Upper lobe of left lung (tissue), 6 donors: ENCODE data around the gene SRC. TPM values are rescaled to one million over a fixed set of nuclear protein-coding genes. Genes with fewer than 3 reads are reported as not detected.

Experiments used
- ATAC-seq, 2 donors: fragments of 200-7000 bp; cut with Tn5 transposase; one replicate each; pipeline ENCODE4 v1.9.1; 2022; ENCODE audit warnings: mild to moderate bottlenecking in 2 of 2, moderate library complexity in 2 of 2; ENCODE audit not compliant: low FRiP score in 2 of 2
- DNase-seq, 2 donors: peaks; one replicate each; pipeline ENCODE4 v3.0.0-alpha.2; 2019 to 2020
- H3K27ac ChIP-seq, 4 donors: fragments of 200-600 bp; sonication (generic); one replicate each; pipeline ENCODE4 v1.5.1; 2016 to 2019
- H3K27me3 ChIP-seq, 4 donors: fragments of 200-600 bp; sonication (generic); one replicate each; pipeline ENCODE4 v1.5.1; 2017 to 2019
- H3K36me3 ChIP-seq, 4 donors: fragments of 200-600 bp; sonication (generic); one replicate each; pipeline ENCODE4 v1.5.1; 2016 to 2019
- H3K4me1 ChIP-seq, 4 donors: fragments of 200-600 bp; sonication (generic); one replicate each; pipeline ENCODE4 v1.5.1; 2018 to 2019
- H3K4me3 ChIP-seq, 4 donors: fragments of 200-600 bp; sonication (generic); one replicate each; pipeline ENCODE4 v1.5.1; 2017 to 2019; ENCODE audit warnings: mild to moderate bottlenecking in 2 of 4, moderate library complexity in 1 of 4
- H3K9me3 ChIP-seq, 4 donors: fragments of 200-600 bp; sonication (generic); one replicate each; pipeline ENCODE4 v1.5.1; 2018 to 2019
- CTCF ChIP-seq, 6 experiments: fragments of 450-650 bp in 4 of 6; fragments of 200-600 bp in 2 of 6; sonication (generic) in 2 of 6; IDR thresholded peaks; one replicate each; pipeline ENCODE4 v1.5.1; 2016 to 2019; ENCODE audit warnings: antibody characterized with exemption in 6 of 6
- EP300 ChIP-seq, 4 donors: sonication (generic); formaldehyde crosslinking; IDR thresholded peaks; one replicate each; pipeline ENCODE4 v1.5.1; 2017; ENCODE audit warnings: antibody characterized with exemption in 4 of 4, control low read depth in 2 of 4
- POLR2A ChIP-seq, 4 donors: fragments of 450-650 bp; IDR thresholded peaks; one replicate each; pipeline ENCODE4 v1.5.1; 2016 to 2017; ENCODE audit warnings: antibody characterized with exemption in 4 of 4, mild to moderate bottlenecking in 2 of 4
- POLR2AphosphoS5 ChIP-seq, 2 donors: sonication (generic); formaldehyde crosslinking; IDR thresholded peaks; one replicate each; pipeline ENCODE4 v1.5.1; 2017; ENCODE audit warnings: antibody characterized with exemption in 2 of 2
- WGBS, 2 donors: methylation state at CpG; one replicate each; pipeline ENCODE4 v1.1.5; 2017 to 2018; 5-methylcytosine and 5-hydroxymethylcytosine counted together
- total RNA-seq, 6 donors: library from RNA; depleted of rRNA in 4 of 6; stranded (reverse); fragments of >200 nt in 4 of 6; gene quantifications; one replicate each; pipeline versions ENCODE4 v1.1.0 to v1.2.1, GENCODE V29; 2016 to 2021
- donor health status: DM: no; HTN: no; CAD: no; lungs with moderate emphysema.
- donor health status: DM: no; HTN: yes; CAD: no; lungs with severe emphysema.

The SRC gene
- total RNA-seq, 6 donors from 2014 or later: 31.1 to 115 (median 66.8) TPM

GRCh38 chr20:37382482-37383120 lies 36.7 kb downstream of the SRC start:
- no peaks in the 10 kb centered on the region for H3K27me3 ChIP-seq
- TF ChIP-seq CTCF (IDR thresholded peaks at IDR 0.05): no peak
- no peak for TF ChIP-seq EP300 (IDR thresholded peaks at IDR 0.05)
- TF ChIP-seq POLR2AphosphoS5 (IDR thresholded peaks at IDR 0.05): no peak
- no peak for TF ChIP-seq POLR2A (IDR thresholded peaks at IDR 0.05)
- no peak overlapping the region for H3K27ac ChIP-seq
- DNase-seq: peak in 1 of 2 donors; percentile 19
- WGBS, 2 donors: 73 to 89% methylated on average over 11 of the region's 11 CpGs
- H3K4me3 ChIP-seq: no peak overlapping the region
- peaks cover 0 to 36% (median 4%) of the 10 kb centered on the region in 4 donors for H3K4me1 ChIP-seq
- H3K36me3 ChIP-seq: peaks cover 0 to 21% (median 18%) of the 10 kb centered on the region in 4 donors
- no peaks in the 10 kb centered on the region for H3K9me3 ChIP-seq
- no peak for ATAC-seq

DNA sequence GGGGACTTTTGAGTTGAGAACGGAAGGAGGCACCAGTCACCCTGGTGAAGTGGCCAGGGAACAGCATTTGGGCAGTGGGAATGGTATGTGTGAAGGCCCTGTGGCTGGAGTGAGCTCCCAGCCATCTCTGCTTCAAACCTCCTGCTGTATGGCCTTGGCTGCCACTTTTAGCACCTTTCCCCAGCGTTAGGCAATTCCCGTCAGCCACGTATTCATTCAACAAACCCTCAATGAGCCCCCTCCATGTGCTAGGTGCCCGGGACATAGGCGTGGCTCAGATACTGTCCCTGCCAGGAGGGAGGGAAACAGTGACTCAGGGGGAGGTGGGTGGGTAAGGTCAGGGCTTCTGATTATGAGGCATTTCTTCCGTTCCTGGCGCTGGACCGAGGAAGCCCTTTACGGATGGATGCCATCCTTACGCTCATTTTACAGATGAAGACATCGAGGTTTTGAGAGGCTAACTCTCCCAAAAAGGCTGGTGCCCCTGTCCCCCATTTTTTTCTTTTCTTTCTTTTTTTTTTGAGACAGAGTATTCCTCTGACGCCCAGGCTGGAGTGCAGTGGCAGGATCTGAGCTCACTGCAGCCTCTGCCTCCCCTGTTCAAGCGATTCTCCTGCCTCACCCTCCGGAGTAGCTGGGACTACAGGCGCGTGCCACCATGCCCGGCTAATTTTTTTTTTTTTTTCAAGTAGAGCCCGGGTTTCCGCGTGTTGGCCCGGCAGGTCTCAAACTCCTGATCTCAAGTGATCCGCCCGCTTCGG lies 37.5 kb downstream of the SRC start:
- Histone ChIP-seq H3K36me3 (peaks cover 0 to 28% (median 21%) of the 10 kb centered on the region in 4 donors), H3K9me3 (no peaks in the 10 kb centered on the region), H3K27ac (peak overlapping the region in 1 of 4 donors; percentile 35), H3K4me1 (peaks cover 0 to 34% (median 4%) of the 10 kb centered on the region in 4 donors), H3K4me3 (no peak overlapping the region), H3K27me3 (no peaks in the 10 kb centered on the region)
- peak in 1 of 2 donors; percentile 30 for DNase-seq
- ATAC-seq: peak in 1 of 2 donors; percentile 37
- TF ChIP-seq EP300 (IDR thresholded peaks at IDR 0.05) (no peak), POLR2AphosphoS5 (IDR thresholded peaks at IDR 0.05) (no peak), POLR2A (IDR thresholded peaks at IDR 0.05) (no peak), CTCF (IDR thresholded peaks at IDR 0.05) (no peak)
- 78 to 85% methylated on average over 25 of the region's 25 CpGs for WGBS, 2 donors

DNA sequence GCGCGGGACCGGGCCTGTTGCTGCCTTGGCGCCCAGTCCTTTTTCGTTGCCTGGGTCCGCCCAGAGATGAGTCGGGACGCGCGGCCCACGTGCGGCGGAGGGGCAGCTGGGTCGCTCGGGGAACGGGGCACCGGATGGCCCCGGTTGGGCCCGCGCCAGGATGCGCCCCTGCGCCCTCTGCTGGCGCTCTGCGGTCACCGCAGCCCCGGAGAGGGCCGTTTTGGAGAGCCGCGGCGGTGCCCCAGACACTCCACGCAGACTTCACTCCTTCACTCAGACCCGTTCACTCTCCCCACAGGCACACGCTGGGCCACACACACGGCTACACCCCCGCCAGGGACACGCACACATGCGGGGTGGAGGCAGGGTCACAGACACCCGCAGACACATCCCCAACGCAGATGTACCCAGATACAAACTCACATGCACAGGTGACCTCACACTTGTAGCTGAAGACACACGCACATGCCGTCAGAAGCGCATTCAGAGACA lies 38.8 kb downstream of the SRC start:
- TF ChIP-seq POLR2A (IDR thresholded peaks at IDR 0.05): no peak
- TF ChIP-seq CTCF (IDR thresholded peaks at IDR 0.05): peak; percentile 90 to 98 (median 96)
- TF ChIP-seq POLR2AphosphoS5 (IDR thresholded peaks at IDR 0.05): peak; percentile 36 to 41
- no peak for TF ChIP-seq EP300 (IDR thresholded peaks at IDR 0.05)
- Histone ChIP-seq H3K9me3 (no peaks in the 10 kb centered on the region), H3K27me3 (no peaks in the 10 kb centered on the region), H3K4me1 (peaks cover 0 to 27% (median 4%) of the 10 kb centered on the region in 4 donors), H3K27ac (peak overlapping the region in 2 of 4 donors; percentile 35 to 63), H3K36me3 (peaks cover 0 to 28% (median 21%) of the 10 kb centered on the region in 4 donors), H3K4me3 (peak overlapping the region in 3 of 4 donors; percentile 43 to 52 (median 50))
- peak; percentile 71 to 96 for DNase-seq
- WGBS, 2 donors: 15 to 27% methylated on average over 6 to 26 of the region's 42 CpGs
- ATAC-seq: peak; percentile 69 to 91

- Histone ChIP-seq H3K27ac (no peak overlapping the region), H3K36me3 (peaks cover 0 to 28% (median 21%) of the 10 kb centered on the region in 4 donors), H3K9me3 (no peaks in the 10 kb centered on the region), H3K4me1 (peaks cover 0 to 26% (median 4%) of the 10 kb centered on the region in 4 donors), H3K4me3 (peak overlapping the region in 1 of 4 donors; percentile 50), H3K27me3 (no peaks in the 10 kb centered on the region)
- TF ChIP-seq CTCF (IDR thresholded peaks at IDR 0.05) (no peak), POLR2AphosphoS5 (IDR thresholded peaks at IDR 0.05) (no peak), POLR2A (IDR thresholded peaks at IDR 0.05) (no peak), EP300 (IDR thresholded peaks at IDR 0.05) (no peak)
- DNase-seq (peak in 1 of 2 donors; percentile 16), ATAC-seq (no peak)
- WGBS, 2 donors: 91 to 94% methylated on average over 7 to 17 of the region's 17 CpGs
These were observed 39.2 kb downstream of the SRC start for GRCh38 chr20:37385176-37385575.
